A673 (cell line): ENCODE results near the gene SLC45A3. TPM values are rescaled to one million over a fixed set of nuclear protein-coding genes. Genes with fewer than 3 reads are reported as not detected.

Experiments
- BruUV-seq: library from RNA; stranded (reverse); fragments of 400-500 nt; replicated peaks from 2 replicates; lab custom pipeline; 2021; lab: Mats Ljungman, UMichigan
- CTCF ChIA-PET: fragments of 300-600 bp; sonication (Branson Sonifier 250); formaldehyde crosslinking; loops from one replicate; lab custom pipeline; 2022; ENCODE audit warnings: antibody characterized with exemption; lab: Charles Lee
- POLR2A ChIA-PET: fragments of 300-600 bp; sonication (Branson Sonifier 250); formaldehyde crosslinking; loops from one replicate; lab custom pipeline; 2022; ENCODE audit warnings: antibody characterized with exemption; ENCODE audit not compliant: low non-redundant PET; lab: Charles Lee
- DNase-seq: peaks from one replicate; pipeline ENCODE4 v3.0.0-alpha.2; 2015; ENCODE audit warnings: low spot score
- H3K27ac ChIP-seq: fragments of 200-600 bp; sonication (generic); 2 replicates; pipeline ENCODE4 v1.5.1; 2016; ENCODE audit warnings: mixed run types, low read depth, mild to moderate bottlenecking, mixed read lengths, antibody characterized with exemption, low read length; ENCODE audit not compliant: poor library complexity, severe bottlenecking
- H3K27me3 ChIP-seq: fragments of 200-600 bp; sonication (generic); replicated peaks from 2 replicates; pipeline ENCODE4 v1.6.1; 2017; ENCODE audit warnings: mixed run types, low read depth, mild to moderate bottlenecking, mixed read lengths, antibody characterized with exemption, low read length; ENCODE audit not compliant: insufficient read depth, poor library complexity
- H3K36me3 ChIP-seq: fragments of 200-600 bp; sonication (generic); 2 replicates; pipeline ENCODE4 v1.6.1; 2016; ENCODE audit warnings: mixed run types, mild to moderate bottlenecking, mixed read lengths, antibody characterized with exemption, low read length; ENCODE audit not compliant: insufficient read depth, poor library complexity, severe bottlenecking
- H3K4me1 ChIP-seq: fragments of 200-600 bp; sonication (generic); 2 replicates; pipeline ENCODE4 v1.6.1; 2017; ENCODE audit warnings: mixed run types, mild to moderate bottlenecking, mixed read lengths, antibody characterized with exemption, low read length; ENCODE audit not compliant: insufficient read depth, poor library complexity, severe bottlenecking
- H3K4me3 ChIP-seq: fragments of 200-600 bp; sonication (generic); 2 replicates; pipeline ENCODE4 v1.5.1; 2016; ENCODE audit warnings: low read depth, mixed run types, mild to moderate bottlenecking, mixed read lengths, low read length; ENCODE audit not compliant: poor library complexity, severe bottlenecking
- H3K9me3 ChIP-seq: fragments of 200-600 bp; sonication (generic); 2 replicates; pipeline ENCODE4 v1.6.1; 2016; ENCODE audit warnings: mixed run types, low read depth, mild to moderate bottlenecking, mixed read lengths, antibody characterized with exemption, low read length; ENCODE audit not compliant: poor library complexity, severe bottlenecking
- EZH2 ChIP-seq: fragments of 200-600 bp; sonication (generic); IDR thresholded peaks from 2 replicates; pipeline ENCODE4 v1.6.1; 2017; ENCODE audit warnings: borderline replicate concordance, low read depth, mild to moderate bottlenecking, mixed read lengths, antibody characterized with exemption, low read length; ENCODE audit not compliant: poor library complexity, severe bottlenecking
- intact Hi-C: fragments of 100-400 bp; cut with micrococcal nuclease; formaldehyde crosslinking; loops from one replicate; pipeline ENCODE4 v1.10.0; 2022; ENCODE audit not compliant: unreplicated experiment
- total RNA-seq: library from RNA; stranded (reverse); gene quantifications from 2 replicates; pipeline ENCODE4 v1.2.3, GENCODE V29; 2021
- TF ChIP-seq, protein P1 (sequence below): fragments of 300-800, 200-600 bp; sonication (generic); conservative IDR thresholded peaks from 2 replicates; pipeline ENCODE4 v1.5.1; 2017; ENCODE audit warnings: low read depth, mild to moderate bottlenecking, antibody characterized with exemption, low read length, moderate library complexity, mixed read lengths

SLC45A3 gene
- total RNA-seq, 1 experiment from 2014 or later, result 8.5 TPM

DNA sequence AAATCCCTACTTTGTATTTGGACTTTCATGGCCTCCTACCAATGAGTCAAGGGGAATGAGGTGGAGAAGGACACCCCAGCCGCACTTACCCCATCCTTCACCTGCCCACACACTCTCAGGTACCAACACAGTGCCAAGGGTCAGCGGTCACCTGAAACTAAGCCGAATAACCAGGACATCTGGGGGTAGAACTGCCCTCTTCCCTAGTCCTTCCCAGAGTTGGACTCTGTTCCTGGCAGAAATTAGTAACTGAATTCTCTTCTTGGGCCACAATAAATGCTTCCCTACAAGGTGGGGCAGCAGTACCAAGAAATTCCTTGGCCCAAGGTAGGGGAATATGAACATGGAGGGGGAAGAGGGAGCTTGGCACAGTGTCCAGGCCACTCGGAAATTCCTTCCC lies 7.3 kb downstream of the SLC45A3 start:
- H3K27me3 ChIP-seq, result no peaks in the 10 kb centered on the region
- H3K9me3 ChIP-seq, result no peaks in the 10 kb centered on the region
- no peak overlapping the region for H3K4me3 ChIP-seq
- no peak for DNase-seq
- no peak overlapping the region for H3K27ac ChIP-seq
- POLR2A ChIA-PET, result no interaction called here
- no TSS peak for BruUV-seq
- CTCF ChIA-PET, result no interaction called here
- TF ChIP-seq, protein P1, sequence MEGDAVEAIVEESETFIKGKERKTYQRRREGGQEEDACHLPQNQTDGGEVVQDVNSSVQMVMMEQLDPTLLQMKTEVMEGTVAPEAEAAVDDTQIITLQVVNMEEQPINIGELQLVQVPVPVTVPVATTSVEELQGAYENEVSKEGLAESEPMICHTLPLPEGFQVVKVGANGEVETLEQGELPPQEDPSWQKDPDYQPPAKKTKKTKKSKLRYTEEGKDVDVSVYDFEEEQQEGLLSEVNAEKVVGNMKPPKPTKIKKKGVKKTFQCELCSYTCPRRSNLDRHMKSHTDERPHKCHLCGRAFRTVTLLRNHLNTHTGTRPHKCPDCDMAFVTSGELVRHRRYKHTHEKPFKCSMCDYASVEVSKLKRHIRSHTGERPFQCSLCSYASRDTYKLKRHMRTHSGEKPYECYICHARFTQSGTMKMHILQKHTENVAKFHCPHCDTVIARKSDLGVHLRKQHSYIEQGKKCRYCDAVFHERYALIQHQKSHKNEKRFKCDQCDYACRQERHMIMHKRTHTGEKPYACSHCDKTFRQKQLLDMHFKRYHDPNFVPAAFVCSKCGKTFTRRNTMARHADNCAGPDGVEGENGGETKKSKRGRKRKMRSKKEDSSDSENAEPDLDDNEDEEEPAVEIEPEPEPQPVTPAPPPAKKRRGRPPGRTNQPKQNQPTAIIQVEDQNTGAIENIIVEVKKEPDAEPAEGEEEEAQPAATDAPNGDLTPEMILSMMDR, result no peak
- TF ChIP-seq EZH2, result no peak
- peaks cover 5% of the 10 kb centered on the region for H3K4me1 ChIP-seq
- intact Hi-C loops, result no loop called here
- H3K36me3 ChIP-seq, result no peaks in the 10 kb centered on the region

DNA sequence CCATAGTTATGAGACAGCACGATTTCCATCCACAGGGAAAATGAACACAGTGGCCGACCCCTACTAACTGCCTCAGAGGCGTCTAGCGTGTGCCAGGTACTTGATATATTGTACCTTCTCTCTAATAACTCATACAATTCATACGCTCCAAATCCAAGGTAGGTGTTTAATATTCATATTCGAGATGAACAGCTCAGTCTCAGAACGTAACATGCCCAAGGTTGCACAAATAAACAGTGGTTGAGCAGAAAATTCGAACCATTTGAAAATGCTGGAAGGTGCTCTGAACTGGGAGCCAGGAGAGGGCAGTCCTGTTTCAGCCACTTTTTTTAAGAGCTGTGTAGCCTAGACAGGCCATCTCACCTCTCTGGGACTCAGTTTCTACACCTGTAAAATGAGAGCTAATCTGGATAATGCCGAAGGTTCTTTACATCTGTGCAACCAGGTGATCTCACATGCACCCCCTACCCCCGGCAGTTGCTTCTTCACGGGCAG lies 7.9 kb downstream of the SLC45A3 start:
- ChIA-PET CTCF (no interaction called here), POLR2A (no interaction called here)
- Histone ChIP-seq H3K4me1 (peaks cover 3% of the 10 kb centered on the region), H3K9me3 (no peaks in the 10 kb centered on the region), H3K27me3 (no peaks in the 10 kb centered on the region), H3K4me3 (no peak overlapping the region), H3K36me3 (no peaks in the 10 kb centered on the region), H3K27ac (no peak overlapping the region)
- no peak for TF ChIP-seq EZH2
- TF ChIP-seq, protein P1, result no peak
- DNase-seq, result no peak
- intact Hi-C loops, result no loop called here
- BruUV-seq, result no TSS peak

DNA sequence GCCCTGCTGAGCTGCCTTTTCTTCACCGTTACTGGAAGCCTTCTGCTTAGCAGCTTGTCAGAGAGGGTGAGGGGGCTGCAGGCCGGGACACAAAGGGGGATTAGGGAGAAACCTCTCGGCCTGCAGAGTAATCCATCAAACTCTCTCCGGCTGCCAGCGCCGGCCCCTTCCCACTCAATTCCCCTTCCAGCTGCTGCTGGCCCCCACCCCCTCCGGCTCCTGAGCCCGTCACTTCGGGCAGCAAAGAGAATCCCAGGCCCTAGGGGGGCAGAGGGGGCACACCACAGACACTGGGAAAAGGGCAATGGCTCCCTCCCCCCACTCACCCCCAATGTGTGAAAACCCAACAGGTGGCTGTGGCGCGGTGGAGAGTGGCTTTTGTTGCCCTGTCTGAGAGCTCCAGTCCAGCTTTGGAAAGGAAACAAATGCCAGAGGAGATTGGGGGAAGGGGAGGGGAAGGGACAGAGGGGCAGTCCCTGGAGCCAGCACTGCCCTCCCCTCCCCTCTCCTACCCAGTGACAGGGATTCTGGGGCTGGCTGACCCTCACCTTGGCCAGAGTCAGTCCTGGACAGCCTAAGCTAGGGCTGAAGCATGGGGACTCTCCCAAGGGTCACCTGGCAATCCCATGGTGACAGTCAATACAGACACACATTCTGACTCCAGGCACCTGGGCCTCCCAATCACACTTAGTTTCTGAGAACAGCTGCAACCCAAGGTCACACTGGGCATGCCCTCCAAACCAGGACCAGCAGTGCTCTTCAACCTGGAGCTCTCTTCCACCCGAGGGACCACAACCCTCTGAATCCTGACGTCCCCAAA lies 9.5 kb downstream of the SLC45A3 start:
- intact Hi-C loops, result no loop called here
- TF ChIP-seq, protein P1, result no peak
- TF ChIP-seq EZH2, result no peak
- H3K27ac ChIP-seq, result no peak overlapping the region
- H3K9me3 ChIP-seq, result no peaks in the 10 kb centered on the region
- no peaks in the 10 kb centered on the region for H3K27me3 ChIP-seq
- H3K36me3 ChIP-seq, result no peaks in the 10 kb centered on the region
- DNase-seq, result no peak
- BruUV-seq, result no TSS peak
- ChIA-PET POLR2A (no interaction called here), CTCF (interaction anchor here (1.2 kb wide), 1 partner anchor 12 kb away, joined by 3 read pairs; no protein-coding TSS in a partner anchor)
- no peak overlapping the region for H3K4me3 ChIP-seq
- no peaks in the 10 kb centered on the region for H3K4me1 ChIP-seq
